NCI-H1092 (cell line): ENCODE measurements around the gene PTPRE.

ENCODE experiments used
- DNase-seq: peaks from one replicate; lab custom pipeline; 2025; lab: John Stamatoyannopoulos, UW

Gene PTPRE

DNA sequence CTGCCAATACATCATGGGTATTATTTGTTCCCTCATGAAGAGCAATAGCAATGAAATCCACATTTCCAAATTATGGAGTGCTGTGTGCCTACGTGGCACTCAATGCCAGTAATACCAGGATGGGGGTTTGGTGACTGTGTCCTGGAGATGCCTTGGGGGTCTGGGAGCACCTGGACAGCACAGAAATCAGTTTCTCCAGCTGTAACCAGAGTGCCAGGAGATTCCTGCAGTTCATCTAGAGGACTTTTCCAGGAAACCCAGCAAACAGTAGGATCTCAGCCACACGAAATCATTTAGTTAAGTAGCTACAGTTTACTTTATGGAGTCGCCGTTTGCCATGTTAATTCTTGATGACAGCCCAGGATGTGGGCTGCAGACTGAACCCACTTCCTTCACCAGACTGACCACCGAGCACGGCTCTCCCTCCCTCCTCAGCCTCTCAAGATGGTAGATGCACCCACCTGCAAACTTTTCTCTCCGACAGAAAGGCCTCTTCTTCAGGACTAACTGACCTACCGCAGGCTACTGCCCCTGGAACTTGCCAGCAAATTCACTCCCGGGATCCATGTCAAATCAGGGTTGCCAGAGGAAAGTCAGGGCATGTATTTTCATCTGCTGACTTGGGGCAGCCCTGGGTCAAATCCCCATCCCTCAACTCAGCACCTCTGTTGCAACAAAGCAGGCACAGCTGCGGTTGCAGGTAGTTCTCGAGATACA, 189.0 kb downstream of the PTPRE start:
- no peak for DNase-seq

DNA sequence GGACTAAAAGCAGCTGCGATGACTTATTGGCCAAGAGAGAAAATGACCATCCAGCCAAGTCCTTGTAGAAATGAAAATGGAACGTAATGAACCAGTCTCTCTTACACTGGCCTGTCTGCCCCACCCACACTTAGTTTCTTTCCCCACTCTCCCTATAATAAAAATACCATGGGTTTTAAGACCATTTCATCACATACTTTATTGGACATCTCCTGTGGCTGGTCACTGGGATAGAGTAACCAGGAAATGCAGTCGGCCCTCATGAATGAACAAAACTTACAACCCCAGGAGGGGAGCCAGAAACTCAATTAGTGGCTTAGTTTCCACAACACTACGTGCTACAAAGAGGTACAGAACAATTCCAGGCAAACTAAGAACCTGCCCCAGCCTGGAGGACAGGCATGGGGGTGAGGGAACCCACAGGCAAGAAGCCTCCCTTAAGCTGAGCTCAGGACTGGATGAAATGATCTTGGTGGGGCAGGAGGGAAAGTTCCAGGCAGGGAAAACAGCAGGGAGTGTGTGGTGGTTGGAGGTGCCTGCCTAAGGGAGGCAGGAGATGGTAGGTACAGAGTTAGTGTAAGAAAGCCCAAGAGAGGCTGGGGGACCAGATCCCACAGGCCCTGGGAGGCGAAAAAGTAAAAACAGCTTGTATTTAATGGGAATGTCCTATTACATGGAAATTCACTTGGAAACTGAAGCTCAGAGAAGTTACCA, 189.7 kb downstream of the PTPRE start:
- DNase-seq = no peak

DNA sequence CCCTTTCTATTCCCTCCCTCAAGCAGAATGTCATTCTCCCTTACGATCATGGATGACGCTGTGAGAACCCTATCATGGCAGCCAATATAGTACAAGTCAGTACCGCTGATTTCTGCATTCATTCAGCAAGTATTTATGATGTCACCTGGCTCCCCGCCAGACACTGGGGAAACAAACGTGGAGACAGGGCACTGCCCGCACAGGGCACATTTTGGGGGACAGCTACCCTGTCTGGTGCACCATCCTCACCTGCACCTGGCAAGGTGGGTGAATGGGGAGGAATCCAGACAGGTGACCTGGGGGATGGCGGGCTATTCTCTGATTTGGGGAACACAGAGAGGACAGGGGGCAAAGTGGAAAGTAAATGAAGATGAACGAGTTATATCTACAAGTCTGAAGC, 190.9 kb downstream of the PTPRE start:
- DNase-seq = no peak

DNA sequence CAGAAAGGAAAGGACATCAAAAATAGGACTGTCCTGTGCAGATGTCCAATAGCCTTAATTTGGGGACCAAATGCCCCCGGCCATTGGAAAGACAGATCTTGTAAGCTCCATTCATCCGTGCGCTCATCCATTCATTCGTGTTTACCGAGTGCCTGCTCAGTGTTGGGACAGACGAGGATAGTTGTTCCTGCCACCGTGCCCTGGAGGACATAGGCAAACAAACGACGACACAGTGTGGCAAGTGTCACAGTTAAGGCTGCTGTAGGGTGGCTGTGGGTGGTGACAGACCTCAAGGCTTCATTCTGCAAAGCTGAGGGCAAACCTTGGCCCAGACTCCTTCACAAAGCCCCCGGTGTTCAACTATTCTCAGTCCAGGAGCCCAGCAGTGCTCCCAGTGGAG, 191.7 kb downstream of the PTPRE start:
- no peak for DNase-seq

DNA sequence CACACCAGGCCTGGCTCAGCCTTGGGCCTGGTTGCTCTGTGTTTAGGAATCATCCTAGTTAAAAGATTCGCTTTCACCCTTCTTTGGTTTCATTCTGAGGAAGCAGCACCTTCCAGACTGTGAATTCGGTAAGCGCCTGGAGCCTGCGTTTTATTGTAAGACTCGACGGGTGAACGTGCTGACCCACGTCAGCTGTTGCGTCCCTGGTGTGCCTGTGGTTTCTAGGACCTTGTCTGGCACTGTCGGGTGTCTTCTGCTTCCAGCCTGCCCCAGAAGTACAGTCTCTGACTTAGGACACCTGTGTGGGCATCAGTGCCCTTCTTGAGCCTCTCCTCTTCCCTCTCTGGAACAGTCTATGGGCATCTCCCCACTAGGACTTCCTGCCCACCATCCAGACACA, 193.0 kb downstream of the PTPRE start:
- no peak for DNase-seq

DNA sequence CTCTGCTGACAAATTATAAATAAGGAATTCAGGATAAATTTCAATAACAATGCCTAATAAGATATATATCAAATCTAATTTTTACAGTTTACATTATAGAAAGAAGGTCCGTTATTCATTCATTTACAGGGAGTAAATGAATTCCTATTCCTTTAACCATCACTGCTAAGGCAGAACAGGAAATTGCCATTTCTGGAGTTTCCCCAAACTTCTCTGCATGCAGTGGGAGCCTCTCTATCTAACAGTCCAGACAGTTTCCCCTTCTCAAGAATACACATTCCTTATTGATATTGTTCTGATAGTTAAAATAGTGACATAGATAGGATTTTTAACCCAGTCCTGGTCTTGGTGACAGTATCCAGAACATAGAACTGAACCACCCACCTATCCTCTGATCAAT, 195.0 kb downstream of the PTPRE start:
- DNase-seq = no peak

DNA sequence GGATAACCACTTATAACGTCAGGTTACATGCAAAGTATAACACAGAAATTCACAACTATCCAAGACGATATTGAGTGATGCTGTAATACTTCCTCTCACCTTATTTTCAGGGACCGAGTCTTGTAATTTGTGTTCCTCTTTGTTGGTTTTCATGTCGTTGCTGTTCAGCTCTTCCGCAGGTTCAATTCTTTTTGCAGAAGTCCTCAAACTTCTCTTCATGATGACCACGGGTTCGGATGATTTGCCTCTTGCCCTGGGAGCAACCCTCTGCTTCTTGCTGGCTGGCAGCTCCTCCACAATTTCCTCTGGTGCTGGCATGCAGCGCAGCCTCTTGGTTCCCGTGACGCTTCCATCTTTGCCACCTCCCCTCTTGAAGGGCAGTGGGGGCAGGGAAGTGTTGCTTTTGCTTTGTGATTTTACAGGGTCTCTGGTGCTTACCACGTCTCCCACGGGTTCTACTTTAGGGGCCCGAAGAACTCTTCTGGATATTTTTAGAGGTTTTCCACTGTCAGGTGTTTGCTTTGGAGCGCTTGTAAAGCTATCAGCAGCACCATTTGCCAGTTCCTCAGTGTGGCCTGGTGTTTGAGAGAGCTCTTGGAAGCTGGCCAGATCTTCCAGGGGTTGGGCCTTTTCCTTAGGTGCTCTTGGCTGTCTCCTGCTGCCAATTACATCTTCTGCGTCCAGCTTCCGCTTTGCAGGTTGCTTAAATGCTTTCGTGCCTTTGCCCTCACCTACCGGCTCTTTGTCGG, 195.8 kb downstream of the PTPRE start:
- DNase-seq = no peak

DNA sequence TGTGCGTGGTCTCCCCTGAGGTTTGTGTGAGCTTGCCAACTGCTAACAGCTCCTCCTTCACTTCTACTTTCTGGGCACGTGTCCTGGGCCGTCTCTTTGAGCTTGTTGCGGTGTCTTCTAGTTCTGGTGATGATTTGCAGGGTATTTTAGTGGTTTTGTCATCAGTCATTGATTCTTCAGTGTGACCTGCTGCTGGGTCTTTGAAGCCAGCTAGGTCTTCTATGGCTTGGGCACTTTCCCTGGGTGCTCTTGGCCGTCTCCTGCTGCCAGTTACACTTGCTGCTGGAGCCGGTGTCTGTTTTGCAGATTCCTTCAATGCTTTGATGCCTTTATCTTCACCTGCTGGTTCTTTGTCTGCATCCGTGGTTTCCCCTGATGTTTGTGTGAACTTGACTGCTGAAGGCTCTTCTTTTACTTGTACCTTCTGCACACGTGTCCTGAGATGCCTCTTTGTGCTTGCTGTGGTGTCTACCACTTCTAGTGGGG, 196.4 kb downstream of the PTPRE start:
- no peak for DNase-seq

DNA sequence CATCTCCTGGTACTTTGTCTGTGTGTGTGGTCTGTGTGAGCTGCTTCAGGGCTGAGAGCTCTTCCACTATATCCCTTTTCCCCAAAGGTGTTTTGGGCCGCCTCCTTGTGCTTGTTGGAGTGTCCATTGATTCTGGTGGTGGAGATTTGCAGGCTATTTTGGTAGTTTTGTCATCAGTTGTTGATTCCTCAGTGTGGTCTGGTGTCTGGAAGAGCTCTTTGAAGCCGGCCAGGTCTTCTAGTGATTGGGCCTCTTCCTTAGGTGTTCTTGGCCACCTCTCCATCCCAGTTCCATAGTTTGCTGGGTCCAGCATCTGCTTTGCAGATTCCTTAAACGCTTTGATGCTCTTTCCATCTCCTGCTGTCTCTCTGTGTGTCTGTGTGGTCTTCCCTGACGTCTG, 198.5 kb downstream of the PTPRE start:
- no peak for DNase-seq

DNA sequence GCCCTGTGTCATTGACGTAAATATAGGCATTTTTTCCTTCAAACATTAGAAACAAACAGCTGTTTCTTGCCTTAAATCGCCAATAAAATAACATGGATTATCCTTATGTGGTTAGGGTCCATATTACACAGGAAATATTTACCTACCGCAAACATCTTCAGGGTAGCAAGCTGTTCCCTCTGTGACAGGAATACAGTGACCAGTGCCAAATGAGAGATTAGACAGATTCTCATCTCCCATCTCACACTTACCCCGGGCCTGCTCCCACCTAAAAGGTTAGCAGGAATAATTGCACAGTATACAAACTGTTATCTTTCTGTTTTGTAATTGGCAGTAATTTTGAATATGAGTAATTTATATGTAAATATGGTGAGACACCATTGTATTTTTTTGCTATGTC, 202.8 kb downstream of the PTPRE start:
- DNase-seq = no peak

DNA sequence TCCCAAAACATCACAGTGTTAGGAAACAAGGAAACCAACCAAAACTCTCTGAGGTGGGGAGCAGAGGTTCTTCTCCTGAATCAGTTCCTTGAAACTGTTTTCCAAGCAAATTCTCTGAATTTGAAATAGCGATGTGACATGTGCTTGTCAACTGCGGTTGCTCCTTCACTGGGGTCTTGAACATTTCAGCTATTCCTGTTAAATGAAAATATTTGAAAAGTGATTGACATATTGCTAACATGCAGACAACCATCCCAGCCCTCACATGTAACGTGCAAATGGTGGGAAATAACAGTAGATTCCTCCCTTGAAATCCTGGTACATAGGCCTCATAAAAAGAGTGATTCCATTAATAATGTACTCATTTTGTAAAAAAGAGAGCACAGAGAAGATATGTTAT, 203.4 kb downstream of the PTPRE start:
- DNase-seq = no peak

DNA sequence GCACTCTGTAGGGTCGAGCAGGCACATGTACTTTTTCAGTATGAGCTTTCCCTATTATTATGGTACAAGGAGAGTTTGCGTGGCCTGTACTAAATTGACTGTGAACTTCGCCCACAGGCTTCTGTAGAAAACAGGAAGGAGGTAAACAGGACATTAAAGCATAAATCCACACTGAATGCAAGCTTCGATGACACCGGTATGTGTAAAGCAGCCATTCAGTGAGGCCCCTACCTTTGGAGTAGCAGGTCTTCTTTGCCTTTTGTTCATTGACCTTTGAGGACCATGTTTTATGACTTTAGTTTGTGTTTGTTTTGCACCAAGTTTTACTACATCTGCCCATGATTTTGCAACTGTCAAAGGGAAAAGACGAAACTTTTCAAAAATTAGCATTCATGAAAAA, 204.8 kb downstream of the PTPRE start:
- no peak for DNase-seq

DNA sequence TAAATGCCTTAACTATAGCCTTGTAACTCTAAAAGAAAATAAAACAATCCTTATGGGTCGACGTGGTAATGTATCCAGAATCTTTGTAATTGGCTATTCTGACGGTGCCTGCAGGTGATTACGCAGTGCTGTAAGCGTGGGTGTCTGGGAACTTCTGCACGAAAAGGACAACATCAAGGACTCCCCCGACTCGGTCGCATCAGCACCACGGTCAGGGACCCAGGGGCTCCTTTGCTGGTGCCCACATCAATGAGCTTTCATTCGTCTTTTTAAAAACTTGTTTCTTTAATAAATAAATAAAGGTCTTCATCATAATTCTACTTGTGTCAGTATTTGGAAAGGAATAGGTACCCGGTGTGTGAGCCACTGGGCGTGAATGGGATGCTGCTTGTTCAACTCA, 206.1 kb downstream of the PTPRE start:
- DNase-seq = no peak

DNA sequence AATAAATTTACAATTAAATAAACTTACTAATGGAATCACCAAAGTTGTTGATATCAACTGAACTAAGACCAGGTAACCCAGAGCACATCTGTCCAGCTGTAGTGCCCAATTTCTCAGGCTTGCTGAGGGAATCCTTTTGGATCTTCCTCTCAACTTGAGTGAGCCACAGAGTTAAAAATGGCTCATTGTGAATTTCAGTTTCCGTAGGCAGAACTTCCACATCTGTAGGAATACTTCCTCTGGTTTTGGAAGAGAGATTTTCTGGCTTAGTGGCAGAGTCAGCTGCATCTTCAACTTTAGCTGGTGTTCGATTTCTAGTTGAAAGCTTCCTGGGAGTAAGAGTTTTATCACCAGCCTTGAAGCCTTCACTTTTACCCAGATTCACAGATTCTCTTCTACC, 208.0 kb downstream of the PTPRE start:
- DNase-seq = no peak

DNA sequence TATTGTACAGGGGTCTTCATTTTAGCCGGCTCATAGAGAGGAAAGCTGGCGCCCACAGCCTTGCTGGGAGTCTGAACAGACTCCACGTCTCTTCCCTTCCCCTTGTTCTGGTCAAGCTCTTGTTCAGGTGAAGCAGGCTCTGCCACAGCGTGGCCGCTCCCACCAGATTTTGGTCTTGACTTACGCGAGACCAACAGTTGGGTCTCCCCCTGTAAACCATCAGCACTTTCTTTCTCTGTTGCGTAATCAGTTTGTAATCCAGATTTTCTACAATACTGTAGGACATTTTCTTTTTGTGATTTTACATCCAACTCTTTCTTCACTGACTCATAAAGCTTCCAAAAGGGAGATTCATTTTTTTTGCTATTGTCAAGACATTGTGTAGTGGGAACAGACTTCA, 208.5 kb downstream of the PTPRE start:
- DNase-seq = no peak

DNA sequence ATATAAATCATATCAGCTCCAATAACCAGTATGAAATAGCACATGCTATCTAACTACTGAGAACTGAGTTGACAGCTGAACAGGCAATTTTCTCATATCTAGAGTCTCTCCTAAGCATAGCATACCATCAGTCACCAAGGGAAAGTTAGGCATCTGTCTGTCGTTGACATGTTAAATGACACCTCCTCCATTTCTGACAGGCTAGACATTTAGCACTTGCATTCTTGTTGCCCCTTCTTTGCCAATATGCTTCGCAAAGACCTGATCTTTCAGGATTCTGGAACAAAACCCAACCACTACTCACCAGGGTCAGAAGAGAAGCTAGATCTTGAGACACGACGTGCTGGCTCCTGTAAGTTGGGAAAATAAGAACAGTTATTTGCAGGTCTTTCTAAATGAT, 209.3 kb downstream of the PTPRE start:
- DNase-seq = no peak

DNA sequence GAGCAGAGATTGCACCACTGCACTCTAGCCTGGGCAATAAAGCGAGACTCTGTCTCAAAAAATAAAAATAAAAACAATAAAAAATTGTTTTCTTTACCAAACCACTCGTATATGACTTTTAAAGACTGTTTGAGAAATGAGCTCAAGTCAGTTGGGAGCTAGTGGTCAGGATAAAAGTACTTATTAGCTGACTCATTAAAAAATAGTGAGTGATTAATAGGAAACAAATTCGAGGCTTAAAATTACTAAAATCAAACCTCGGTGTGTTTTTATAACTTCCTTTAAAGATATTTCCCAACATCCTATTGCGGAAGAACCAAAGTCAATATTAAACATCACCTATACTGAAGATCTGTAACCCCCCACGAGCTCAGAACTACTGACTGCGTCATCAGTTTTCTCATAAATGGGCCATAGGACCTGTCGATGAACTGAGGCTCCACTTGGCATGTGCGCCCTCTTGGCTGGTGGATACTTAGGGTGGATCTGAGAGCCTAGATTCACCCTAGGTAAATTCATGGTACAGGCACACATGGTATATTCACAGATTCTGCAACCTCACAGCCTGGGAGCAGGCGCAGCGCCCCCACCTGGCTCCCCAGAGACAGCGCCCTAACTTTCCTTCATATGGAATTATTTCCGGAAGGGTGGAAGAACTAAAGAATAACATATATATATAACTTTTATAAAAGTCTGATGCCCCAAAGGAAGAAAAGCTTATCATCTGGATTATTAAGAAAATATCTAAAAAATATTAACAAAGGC, 210.1 kb downstream of the PTPRE start:
- DNase-seq = no peak

DNA sequence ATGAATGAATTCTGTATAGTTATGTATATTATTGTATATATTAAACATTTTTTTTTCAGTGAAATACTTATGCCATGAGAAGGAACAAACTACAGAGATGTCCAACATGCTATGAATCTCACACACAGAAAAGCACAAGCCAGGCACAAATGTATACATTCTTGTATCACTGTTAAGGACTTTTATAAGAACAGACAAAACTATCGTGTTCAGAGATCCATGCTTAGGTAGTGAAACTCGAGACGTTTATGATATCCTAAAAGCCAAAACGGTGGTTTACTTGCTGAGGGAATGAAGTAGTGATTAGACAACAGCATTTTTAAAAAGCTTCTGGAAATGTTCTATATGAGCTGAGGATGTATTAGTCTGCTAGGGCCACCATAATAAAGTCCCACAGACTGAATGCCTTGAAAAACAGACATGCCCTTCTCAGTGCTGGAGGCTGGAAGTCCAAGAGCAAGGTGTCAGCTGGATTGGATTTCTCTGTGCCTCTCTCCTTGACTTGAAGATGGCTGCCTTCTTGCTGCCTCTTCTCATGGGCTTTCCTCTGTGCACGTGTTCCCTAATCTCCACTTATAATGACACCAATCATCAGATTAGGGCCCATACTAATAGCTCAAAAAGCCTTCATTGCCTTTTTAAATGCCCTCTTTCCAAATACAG, 215.0 kb downstream of the PTPRE start:
- no peak for DNase-seq

DNA sequence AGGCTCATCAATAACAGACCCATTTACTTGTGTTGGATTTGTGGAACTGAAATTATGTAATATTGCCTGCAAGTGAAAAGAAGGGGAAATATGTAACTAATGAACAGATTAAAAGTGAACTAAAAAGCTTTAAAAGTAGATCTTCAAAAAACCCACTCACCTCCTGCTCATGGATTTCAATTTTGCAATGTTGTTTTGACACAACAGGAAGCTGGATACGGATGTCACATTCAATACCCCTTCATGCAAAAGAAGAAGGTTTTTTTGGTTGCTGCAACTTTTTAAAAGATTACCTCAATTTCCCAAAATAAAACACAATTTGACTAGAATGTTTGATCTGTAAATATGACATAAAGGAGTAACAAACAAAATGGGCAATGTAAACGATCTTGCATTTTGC, 216.0 kb downstream of the PTPRE start:
- no peak for DNase-seq

DNA sequence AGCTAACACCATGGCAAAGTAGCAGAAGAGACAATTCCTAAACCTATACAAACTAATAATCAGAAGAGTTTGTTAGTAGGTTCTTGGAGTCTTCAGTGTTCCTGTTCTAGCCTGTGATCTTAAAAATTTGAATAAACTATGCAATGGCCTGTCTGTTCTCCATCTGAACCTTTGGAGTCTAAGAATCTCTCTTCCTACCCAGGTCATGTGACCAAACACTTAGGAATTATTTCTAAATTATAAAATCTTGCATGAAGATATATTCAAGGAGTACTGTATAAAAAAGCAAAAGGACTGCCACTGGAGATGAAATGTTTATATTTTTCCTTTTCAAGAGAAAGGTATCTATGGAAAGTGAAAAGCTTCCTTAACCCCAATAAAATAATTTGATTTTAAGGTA, 216.9 kb downstream of the PTPRE start:
- no peak for DNase-seq

DNA sequence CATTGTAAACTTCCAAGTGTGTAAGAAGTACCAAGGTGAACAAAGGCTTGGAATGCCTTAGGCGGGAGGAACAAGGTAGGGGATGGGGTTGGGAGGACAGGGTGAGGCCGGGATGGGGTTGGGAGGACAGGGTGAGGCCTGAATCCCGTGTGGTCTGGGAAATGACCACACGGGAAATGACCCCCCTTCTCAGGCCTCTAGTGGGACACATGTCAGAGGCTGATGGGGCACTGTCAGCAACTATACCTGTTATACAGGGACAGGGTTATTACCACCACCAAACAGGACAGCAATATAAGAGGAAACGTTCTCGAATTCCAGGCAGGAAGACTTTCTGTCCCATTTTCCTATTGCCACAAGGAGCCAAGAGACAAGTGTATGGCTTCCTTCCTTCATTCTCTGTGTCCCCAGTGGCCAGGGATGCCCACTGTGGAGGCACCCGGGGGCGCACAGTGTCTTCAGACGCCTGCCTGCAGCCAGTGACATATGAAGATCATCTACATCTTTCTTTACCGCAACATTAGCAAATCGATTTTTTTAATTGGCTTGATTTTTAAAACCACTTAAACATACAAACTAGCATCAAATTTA, 218.0 kb downstream of the PTPRE start:
- DNase-seq = no peak
